NB4 (cell line): ENCODE measurements around the gene KRTAP10-9.

Source experiments
- MYC ChIP-seq: IDR thresholded peaks from 2 replicates; pipeline ENCODE4 v1.6.1; 2011; ENCODE audit warnings: low read depth, low read length
- TF ChIP-seq, protein P1 (sequence below): IDR thresholded peaks from one replicate; pipeline ENCODE4 v1.5.1; 2012; ENCODE audit warnings: low read depth, low read length
- TF ChIP-seq, protein P2 (sequence below): IDR thresholded peaks from 2 replicates; pipeline ENCODE4 v1.6.1; 2011; ENCODE audit warnings: low read depth, low read length

DNA sequence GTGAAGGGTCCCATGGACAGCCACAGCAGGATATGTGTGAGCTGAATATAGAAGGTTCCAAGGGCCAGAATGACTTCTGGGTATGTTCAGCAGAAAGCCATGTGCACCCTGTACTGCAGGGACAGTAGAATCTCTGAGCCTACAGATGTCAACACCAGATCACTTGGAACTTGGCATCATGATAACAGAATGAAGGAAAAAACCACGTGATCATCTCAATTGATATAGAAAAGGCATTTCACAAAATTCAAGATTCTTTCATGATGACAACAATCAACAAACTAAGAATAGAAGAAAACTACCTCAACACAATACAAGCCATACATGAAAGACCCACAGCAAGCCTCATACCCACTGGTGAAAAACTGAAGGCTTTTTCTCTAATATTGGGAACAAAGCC is 40.7 kb downstream of the KRTAP10-9 start:
- TF ChIP-seq, protein P1, sequence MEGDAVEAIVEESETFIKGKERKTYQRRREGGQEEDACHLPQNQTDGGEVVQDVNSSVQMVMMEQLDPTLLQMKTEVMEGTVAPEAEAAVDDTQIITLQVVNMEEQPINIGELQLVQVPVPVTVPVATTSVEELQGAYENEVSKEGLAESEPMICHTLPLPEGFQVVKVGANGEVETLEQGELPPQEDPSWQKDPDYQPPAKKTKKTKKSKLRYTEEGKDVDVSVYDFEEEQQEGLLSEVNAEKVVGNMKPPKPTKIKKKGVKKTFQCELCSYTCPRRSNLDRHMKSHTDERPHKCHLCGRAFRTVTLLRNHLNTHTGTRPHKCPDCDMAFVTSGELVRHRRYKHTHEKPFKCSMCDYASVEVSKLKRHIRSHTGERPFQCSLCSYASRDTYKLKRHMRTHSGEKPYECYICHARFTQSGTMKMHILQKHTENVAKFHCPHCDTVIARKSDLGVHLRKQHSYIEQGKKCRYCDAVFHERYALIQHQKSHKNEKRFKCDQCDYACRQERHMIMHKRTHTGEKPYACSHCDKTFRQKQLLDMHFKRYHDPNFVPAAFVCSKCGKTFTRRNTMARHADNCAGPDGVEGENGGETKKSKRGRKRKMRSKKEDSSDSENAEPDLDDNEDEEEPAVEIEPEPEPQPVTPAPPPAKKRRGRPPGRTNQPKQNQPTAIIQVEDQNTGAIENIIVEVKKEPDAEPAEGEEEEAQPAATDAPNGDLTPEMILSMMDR = no peak
- TF ChIP-seq, protein P2, sequence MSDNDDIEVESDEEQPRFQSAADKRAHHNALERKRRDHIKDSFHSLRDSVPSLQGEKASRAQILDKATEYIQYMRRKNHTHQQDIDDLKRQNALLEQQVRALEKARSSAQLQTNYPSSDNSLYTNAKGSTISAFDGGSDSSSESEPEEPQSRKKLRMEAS = no peak
- TF ChIP-seq MYC = no peak
